ENCODE measurements around the gene ITLN1.

DNA sequence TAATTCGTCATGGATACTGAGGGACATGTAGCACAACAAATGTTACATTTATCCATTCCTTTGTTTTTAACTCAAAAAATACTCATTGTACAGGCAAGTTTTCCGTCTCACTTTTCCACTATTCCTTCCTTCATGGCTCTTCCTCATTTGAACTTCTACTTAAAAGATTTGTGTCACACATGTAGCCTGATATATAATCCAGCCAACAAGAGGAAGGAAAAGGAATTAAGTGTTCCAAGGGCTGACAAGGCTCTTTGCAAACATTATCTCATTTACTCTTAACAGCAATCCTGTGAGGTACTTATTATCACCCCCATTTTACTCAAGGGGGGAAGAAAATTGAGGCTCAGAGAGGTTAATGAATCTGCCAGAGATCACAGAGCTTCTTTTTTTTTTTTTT, 45.2 kb downstream of the ITLN1 start:
- TF ChIP-seq POLR2AphosphoS5 (IDR thresholded peaks at IDR 0.05; ENCODE audit: low read depth) (no peak), GABPA (IDR thresholded peaks at IDR 0.05; ENCODE audit: low read depth) (no peak)
- TF ChIP-seq, protein P1, sequence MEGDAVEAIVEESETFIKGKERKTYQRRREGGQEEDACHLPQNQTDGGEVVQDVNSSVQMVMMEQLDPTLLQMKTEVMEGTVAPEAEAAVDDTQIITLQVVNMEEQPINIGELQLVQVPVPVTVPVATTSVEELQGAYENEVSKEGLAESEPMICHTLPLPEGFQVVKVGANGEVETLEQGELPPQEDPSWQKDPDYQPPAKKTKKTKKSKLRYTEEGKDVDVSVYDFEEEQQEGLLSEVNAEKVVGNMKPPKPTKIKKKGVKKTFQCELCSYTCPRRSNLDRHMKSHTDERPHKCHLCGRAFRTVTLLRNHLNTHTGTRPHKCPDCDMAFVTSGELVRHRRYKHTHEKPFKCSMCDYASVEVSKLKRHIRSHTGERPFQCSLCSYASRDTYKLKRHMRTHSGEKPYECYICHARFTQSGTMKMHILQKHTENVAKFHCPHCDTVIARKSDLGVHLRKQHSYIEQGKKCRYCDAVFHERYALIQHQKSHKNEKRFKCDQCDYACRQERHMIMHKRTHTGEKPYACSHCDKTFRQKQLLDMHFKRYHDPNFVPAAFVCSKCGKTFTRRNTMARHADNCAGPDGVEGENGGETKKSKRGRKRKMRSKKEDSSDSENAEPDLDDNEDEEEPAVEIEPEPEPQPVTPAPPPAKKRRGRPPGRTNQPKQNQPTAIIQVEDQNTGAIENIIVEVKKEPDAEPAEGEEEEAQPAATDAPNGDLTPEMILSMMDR (IDR thresholded peaks at IDR 0.05; ENCODE audit: insufficient read depth, low read length), result no peak

All from HL-60 (cell line).